K562 (cell line): ENCODE results near the gene CACNG7. TPM values are rescaled to one million over a fixed set of nuclear protein-coding genes. Genes with fewer than 3 reads are reported as not detected.

Source experiments
- CBX1 ChIP-seq: sonication (generic); IDR thresholded peaks from 2 replicates; pipeline ENCODE4 v1.6.1; 2016; ENCODE audit warnings: antibody characterized with exemption, low read depth, mild to moderate bottlenecking
- DNMT1 ChIP-seq: fragments of 450-650 bp; IDR thresholded peaks from 2 replicates; pipeline ENCODE4 v1.6.1; 2016; ENCODE audit warnings: antibody characterized with exemption, mild to moderate bottlenecking
- DPF2 ChIP-seq: fragments of 450-650 bp; IDR thresholded peaks from 2 replicates; pipeline ENCODE4 v1.6.1; 2016
- FOXJ3 ChIP-seq: sonication (generic); formaldehyde crosslinking; IDR thresholded peaks from 2 replicates; pipeline ENCODE4 v1.4.0; 2020; ENCODE audit warnings: mild to moderate bottlenecking, missing genetic modification reagents
- GATAD2A ChIP-seq: fragments of 450-650 bp; IDR thresholded peaks from 2 replicates; pipeline ENCODE4 v1.6.1; 2017
- NCOA4 ChIP-seq: fragments of 450-650 bp; IDR thresholded peaks from 2 replicates; pipeline ENCODE4 v1.6.1; 2018; ENCODE audit warnings: mild to moderate bottlenecking; ENCODE audit not compliant: partially characterized antibody
- PHF20 ChIP-seq: fragments of 450-650 bp; IDR thresholded peaks from 2 replicates; pipeline ENCODE4 v1.6.1; 2018; ENCODE audit not compliant: partially characterized antibody
- PHF8 ChIP-seq: fragments of 200-600 bp; sonication (generic); IDR thresholded peaks from 2 replicates; pipeline ENCODE4 v1.6.1; 2012; ENCODE audit warnings: mixed run types, mild to moderate bottlenecking, inconsistent platforms, low read length, moderate library complexity, borderline replicate concordance
- PHTF2 ChIP-seq: fragments of 250-450 bp; sonication (Bioruptor Pico); IDR thresholded peaks from 2 replicates; pipeline ENCODE4 v1.5.0; 2021; ENCODE audit warnings: mild to moderate bottlenecking
- PYGO2 ChIP-seq: fragments of 450-650 bp; IDR thresholded peaks from 2 replicates; pipeline ENCODE4 v1.6.1; 2016; ENCODE audit warnings: mild to moderate bottlenecking, missing genetic modification characterization, moderate library complexity, missing compliant biosample characterization
- SUPT5H ChIP-seq: fragments of 450-650 bp; IDR thresholded peaks from 2 replicates; pipeline ENCODE4 v1.6.1; 2016
- TAL1 ChIP-seq: fragments of 450-650 bp; IDR thresholded peaks from 2 replicates; pipeline ENCODE4 v1.6.1; 2016; ENCODE audit warnings: mild to moderate bottlenecking
- ZBTB7A ChIP-seq: IDR thresholded peaks from 2 replicates; pipeline ENCODE4 v1.6.1; 2011; ENCODE audit warnings: low read depth, mild to moderate bottlenecking, low read length, moderate library complexity, borderline replicate concordance; ENCODE audit not compliant: control insufficient read depth
- ZNF133 ChIP-seq: fragments of 250-450 bp; sonication (Bioruptor Pico); IDR thresholded peaks from 2 replicates; pipeline ENCODE4 v1.4.0; 2020; ENCODE audit warnings: mild to moderate bottlenecking
- ZNF143 ChIP-seq: sonication (generic); formaldehyde crosslinking; IDR thresholded peaks from 2 replicates; pipeline ENCODE4 v1.9.0; 2022; ENCODE audit warnings: mild to moderate bottlenecking, missing genetic modification reagents
- ZNF184 ChIP-seq: sonication (generic); formaldehyde crosslinking; IDR thresholded peaks from 2 replicates; pipeline ENCODE4 v1.5.0; 2020; ENCODE audit warnings: missing genetic modification reagents
- ZNF79 ChIP-seq: fragments of 250-450 bp; sonication (Bioruptor Pico); IDR thresholded peaks from 2 replicates; pipeline ENCODE4 v1.4.0; 2020; ENCODE audit warnings: low read depth, mild to moderate bottlenecking, moderate library complexity
- polyA plus RNA-seq, 8 experiments: library from polyadenylated mRNA; depleted of rRNA in 4 of 8; stranded (reverse) in 5 of 8; unstranded in 3 of 8; fragments of >200 nt; fragmentation: Nextera tagmentation in 2 of 8; fragmentation: Illumina TruSeq in 1 of 8; extraction: Ambion mirVana in 2 of 8; extraction: Trizol in 1 of 8; gene quantifications; 2 replicates each; pipeline versions ENCODE4 v1.2.1 to v1.2.3, GENCODE V29; 2011 to 2014; ENCODE audit warnings: inconsistent platforms in 1 of 8, missing spikeins in 1 of 8
- total RNA-seq, 7 experiments: library from RNA; depleted of rRNA in 6 of 7; stranded (reverse); fragments of >200 nt in 6 of 7; fragmentation: Illumina TruSeq in 2 of 7; extraction: Trizol in 2 of 7; gene quantifications; 2 replicates each; pipeline versions ENCODE4 v1.2.1 to v1.2.3, GENCODE V29; 2011 to 2021; ENCODE audit warnings: low replicate concordance in 1 of 7
- TF ChIP-seq, protein P1 (sequence below): fragments of 150-350 bp; IDR thresholded peaks from 2 replicates; pipeline ENCODE4 v1.6.1; 2014; ENCODE audit warnings: low read depth, mild to moderate bottlenecking, low read length, borderline replicate concordance
- TF ChIP-seq, protein P2 (sequence below): fragments of 450-650 bp; formaldehyde crosslinking; IDR thresholded peaks from 2 replicates; pipeline ENCODE4 v1.4.0; 2022; ENCODE audit warnings: mild to moderate bottlenecking, moderate library complexity
- TF ChIP-seq, protein P3 (sequence below): IDR thresholded peaks from 2 replicates; pipeline ENCODE4 v1.6.1; 2012; ENCODE audit warnings: low read depth, low read length, improper control_type of control experiment, borderline replicate concordance
- TF ChIP-seq, protein P4 (sequence below): sonication (generic); formaldehyde crosslinking; IDR thresholded peaks from 2 replicates; pipeline ENCODE4 v1.8.1; 2023; ENCODE audit warnings: mild to moderate bottlenecking, missing genetic modification reagents

The CACNG7 gene
- total and polyA plus RNA-seq, 9 of the 15 experiments (the other 6 are each of a cell fraction or from before 2014, with no cell fraction given): not detected

DNA sequence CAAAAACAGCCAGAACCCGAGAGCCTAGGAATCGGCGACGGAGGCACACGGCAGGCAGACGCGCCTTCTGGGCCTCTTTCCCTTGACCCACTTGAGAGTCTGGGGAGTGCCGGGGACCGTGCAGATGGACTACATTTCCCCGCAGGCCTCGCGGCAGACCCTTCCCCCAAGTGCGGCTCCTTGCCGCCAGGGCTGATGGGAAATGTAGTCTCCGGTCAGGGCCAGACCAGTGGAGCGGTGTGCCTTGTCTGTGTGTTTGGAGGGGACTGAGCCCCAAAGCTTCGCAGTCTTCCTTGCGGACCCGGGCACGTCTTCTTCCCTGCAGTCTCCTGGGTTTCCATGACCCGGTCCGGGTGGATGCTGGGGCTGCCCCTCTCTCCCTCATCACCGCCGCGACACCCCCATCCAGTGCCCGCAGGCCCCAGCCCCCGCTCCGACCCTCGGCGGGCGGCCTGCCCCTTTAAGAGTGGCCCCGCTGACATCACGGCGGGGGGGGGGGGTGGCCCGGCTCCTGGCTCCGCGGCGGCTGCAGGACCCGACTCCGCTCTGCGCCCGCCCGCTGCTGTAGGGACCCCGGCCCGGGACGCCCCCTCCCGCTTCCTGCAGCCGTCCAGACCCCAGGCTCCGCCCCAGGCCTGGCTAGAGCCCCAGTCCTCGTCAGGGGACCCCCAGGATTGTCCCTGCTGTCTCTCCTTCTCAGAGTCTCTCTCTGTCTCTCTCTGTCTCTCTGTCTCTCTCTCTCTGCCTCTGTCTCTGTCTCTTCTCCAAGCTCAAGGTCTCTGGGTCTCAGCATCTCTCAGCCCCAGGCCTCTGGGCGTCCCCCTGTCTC lies 758 bp upstream of the CACNG7 start (continued):
- TF ChIP-seq PHF8 (no peak), DPF2 (no peak), ZNF143 (CRISPR knock-in tag) (peak; percentile 97), ZNF184 (CRISPR knock-in tag) (no peak), ZNF79 (no peak), TAL1 (no peak), CBX1 (no peak), PHTF2 (CRISPR knock-in tag) (no peak), ZBTB7A (peak; percentile 14; the same call in 1 of the 2 replicates), ZNF133 (CRISPR knock-in tag) (no peak), FOXJ3 (CRISPR knock-in tag) (no peak), PHF20 (no peak), PYGO2 (tag) (no peak), NCOA4 (no peak), SUPT5H (no peak), DNMT1 (no peak), GATAD2A (no peak)
- TF ChIP-seq, protein P1, sequence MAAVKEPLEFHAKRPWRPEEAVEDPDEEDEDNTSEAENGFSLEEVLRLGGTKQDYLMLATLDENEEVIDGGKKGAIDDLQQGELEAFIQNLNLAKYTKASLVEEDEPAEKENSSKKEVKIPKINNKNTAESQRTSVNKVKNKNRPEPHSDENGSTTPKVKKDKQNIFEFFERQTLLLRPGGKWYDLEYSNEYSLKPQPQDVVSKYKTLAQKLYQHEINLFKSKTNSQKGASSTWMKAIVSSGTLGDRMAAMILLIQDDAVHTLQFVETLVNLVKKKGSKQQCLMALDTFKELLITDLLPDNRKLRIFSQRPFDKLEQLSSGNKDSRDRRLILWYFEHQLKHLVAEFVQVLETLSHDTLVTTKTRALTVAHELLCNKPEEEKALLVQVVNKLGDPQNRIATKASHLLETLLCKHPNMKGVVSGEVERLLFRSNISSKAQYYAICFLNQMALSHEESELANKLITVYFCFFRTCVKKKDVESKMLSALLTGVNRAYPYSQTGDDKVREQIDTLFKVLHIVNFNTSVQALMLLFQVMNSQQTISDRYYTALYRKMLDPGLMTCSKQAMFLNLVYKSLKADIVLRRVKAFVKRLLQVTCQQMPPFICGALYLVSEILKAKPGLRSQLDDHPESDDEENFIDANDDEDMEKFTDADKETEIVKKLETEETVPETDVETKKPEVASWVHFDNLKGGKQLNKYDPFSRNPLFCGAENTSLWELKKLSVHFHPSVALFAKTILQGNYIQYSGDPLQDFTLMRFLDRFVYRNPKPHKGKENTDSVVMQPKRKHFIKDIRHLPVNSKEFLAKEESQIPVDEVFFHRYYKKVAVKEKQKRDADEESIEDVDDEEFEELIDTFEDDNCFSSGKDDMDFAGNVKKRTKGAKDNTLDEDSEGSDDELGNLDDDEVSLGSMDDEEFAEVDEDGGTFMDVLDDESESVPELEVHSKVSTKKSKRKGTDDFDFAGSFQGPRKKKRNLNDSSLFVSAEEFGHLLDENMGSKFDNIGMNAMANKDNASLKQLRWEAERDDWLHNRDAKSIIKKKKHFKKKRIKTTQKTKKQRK: no peak
- TF ChIP-seq, protein P2, sequence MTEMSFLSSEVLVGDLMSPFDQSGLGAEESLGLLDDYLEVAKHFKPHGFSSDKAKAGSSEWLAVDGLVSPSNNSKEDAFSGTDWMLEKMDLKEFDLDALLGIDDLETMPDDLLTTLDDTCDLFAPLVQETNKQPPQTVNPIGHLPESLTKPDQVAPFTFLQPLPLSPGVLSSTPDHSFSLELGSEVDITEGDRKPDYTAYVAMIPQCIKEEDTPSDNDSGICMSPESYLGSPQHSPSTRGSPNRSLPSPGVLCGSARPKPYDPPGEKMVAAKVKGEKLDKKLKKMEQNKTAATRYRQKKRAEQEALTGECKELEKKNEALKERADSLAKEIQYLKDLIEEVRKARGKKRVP: no peak
- TF ChIP-seq, protein P3, sequence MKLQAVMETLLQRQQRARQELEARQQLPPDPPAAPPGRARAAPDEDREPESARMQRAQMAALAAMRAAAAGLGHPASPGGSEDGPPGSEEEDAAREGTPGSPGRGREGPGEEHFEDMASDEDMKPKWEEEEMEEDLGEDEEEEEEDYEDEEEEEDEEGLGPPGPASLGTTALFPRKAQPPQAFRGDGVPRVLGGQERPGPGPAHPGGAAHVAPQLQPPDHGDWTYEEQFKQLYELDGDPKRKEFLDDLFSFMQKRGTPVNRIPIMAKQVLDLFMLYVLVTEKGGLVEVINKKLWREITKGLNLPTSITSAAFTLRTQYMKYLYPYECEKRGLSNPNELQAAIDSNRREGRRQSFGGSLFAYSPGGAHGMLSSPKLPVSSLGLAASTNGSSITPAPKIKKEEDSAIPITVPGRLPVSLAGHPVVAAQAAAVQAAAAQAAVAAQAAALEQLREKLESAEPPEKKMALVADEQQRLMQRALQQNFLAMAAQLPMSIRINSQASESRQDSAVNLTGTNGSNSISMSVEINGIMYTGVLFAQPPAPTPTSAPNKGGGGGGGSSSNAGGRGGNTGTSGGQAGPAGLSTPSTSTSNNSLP: no peak
- TF ChIP-seq, protein P4, sequence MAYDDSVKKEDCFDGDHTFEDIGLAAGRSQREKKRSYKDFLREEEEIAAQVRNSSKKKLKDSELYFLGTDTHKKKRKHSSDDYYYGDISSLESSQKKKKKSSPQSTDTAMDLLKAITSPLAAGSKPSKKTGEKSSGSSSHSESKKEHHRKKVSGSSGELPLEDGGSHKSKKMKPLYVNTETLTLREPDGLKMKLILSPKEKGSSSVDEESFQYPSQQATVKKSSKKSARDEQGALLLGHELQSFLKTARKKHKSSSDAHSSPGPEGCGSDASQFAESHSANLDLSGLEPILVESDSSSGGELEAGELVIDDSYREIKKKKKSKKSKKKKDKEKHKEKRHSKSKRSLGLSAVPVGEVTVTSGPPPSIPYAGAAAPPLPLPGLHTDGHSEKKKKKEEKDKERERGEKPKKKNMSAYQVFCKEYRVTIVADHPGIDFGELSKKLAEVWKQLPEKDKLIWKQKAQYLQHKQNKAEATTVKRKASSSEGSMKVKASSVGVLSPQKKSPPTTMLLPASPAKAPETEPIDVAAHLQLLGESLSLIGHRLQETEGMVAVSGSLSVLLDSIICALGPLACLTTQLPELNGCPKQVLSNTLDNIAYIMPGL (CRISPR knock-in tag): no peak
